IMR-90 (cell line): ENCODE measurements around the gene CCDC9. TPM values are rescaled to one million over a fixed set of nuclear protein-coding genes. Genes with fewer than 3 reads are reported as not detected.
A peak's percentile ranks its signal among the peaks of the same experiment; 100 is the strongest.

Experiments used
- ATAC-seq: fragments of 200-7000 bp; cut with Tn5 transposase; 2 replicates; pipeline ENCODE4 v1.9.1; 2020; ENCODE audit warnings: low read depth, mild to moderate bottlenecking, moderate library complexity
- BruUV-seq: library from RNA; stranded (reverse); fragments of 400-500 nt; replicated peaks from 2 replicates; lab custom pipeline; 2021; lab: Mats Ljungman, UMichigan
- CTCF ChIA-PET: fragments of 300-600 bp; formaldehyde crosslinking; extraction: SDS; loops from one replicate; lab custom pipeline; 2021; ENCODE audit warnings: antibody characterized with exemption; lab: Yijun Ruan, JAX
- POLR2A ChIA-PET: fragments of 300-600 bp; sonication (Branson Sonifier 250); formaldehyde crosslinking; loops from one replicate; lab custom pipeline; 2022; ENCODE audit warnings: antibody characterized with exemption; ENCODE audit not compliant: unreplicated experiment; lab: Charles Lee
- DNase-seq: peaks from one replicate; pipeline ENCODE4 v3.0.0; 2013
- H2AFZ ChIP-seq: replicated peaks from 2 replicates; pipeline ENCODE3; 2013; ENCODE audit warnings: low read length, mild to moderate bottlenecking; ENCODE audit not compliant: poor library complexity
- H2AK5ac ChIP-seq: 2 replicates; pipeline ENCODE4 v1.6.1; 2013; ENCODE audit warnings: low read depth, low read length, inconsistent platforms
- H2AK9ac ChIP-seq: replicated peaks from 2 replicates; pipeline ENCODE3; 2013; ENCODE audit warnings: mild to moderate bottlenecking, low read depth, low read length, moderate library complexity; ENCODE audit not compliant: poor library complexity
- H2BK120ac ChIP-seq: 2 replicates; pipeline ENCODE4 v1.6.1; 2013; ENCODE audit warnings: low read depth, low read length, inconsistent platforms
- H2BK15ac ChIP-seq: 3 replicates; pipeline ENCODE4 v1.6.1; 2013; ENCODE audit warnings: low read depth, low read length, inconsistent platforms
- H2BK20ac ChIP-seq: 2 replicates; pipeline ENCODE4 v1.6.1; 2013; ENCODE audit warnings: low read depth, mild to moderate bottlenecking, inconsistent platforms, low read length, moderate library complexity
- H2BK5ac ChIP-seq: 2 replicates; pipeline ENCODE4 v1.6.1; 2013; ENCODE audit warnings: mild to moderate bottlenecking, low read depth, low read length, inconsistent platforms; ENCODE audit not compliant: poor library complexity, severe bottlenecking
- H3K14ac ChIP-seq: replicated peaks from 2 replicates; pipeline ENCODE4 v1.6.1; 2013; ENCODE audit warnings: low read depth, low read length, inconsistent platforms
- H3K18ac ChIP-seq: 2 replicates; pipeline ENCODE4 v1.6.1; 2013; ENCODE audit warnings: low read depth, low read length, control low read depth
- H3K23ac ChIP-seq: 2 replicates; pipeline ENCODE4 v1.6.1; 2013; ENCODE audit warnings: low read depth, low read length, inconsistent platforms
- H3K27ac ChIP-seq: 2 replicates; pipeline ENCODE4 v1.5.1; 2013; ENCODE audit warnings: mild to moderate bottlenecking, control low read depth, low read length; ENCODE audit not compliant: insufficient read depth
- H3K27me3 ChIP-seq: 2 replicates; pipeline ENCODE4 v1.6.1; 2013; ENCODE audit warnings: low read length; ENCODE audit not compliant: control insufficient read depth, insufficient read depth
- H3K36me3 ChIP-seq: 2 replicates; pipeline ENCODE4 v1.6.1; 2013; ENCODE audit warnings: low read length, mixed read lengths; ENCODE audit not compliant: control insufficient read depth, insufficient read depth
- H3K4ac ChIP-seq: 2 replicates; pipeline ENCODE4 v1.6.1; 2013; ENCODE audit warnings: low read depth, low read length, inconsistent platforms
- H3K4me1 ChIP-seq: 2 replicates; pipeline ENCODE4 v1.6.1; 2013; ENCODE audit warnings: low read length, mixed read lengths; ENCODE audit not compliant: control insufficient read depth, insufficient read depth
- H3K4me2 ChIP-seq: 2 replicates; pipeline ENCODE4 v1.6.1; 2013; ENCODE audit warnings: low read depth, mild to moderate bottlenecking, control low read depth, low read length, moderate library complexity
- H3K4me3 ChIP-seq: 2 replicates; pipeline ENCODE4 v1.5.1; 2013; ENCODE audit warnings: low read depth, mild to moderate bottlenecking, control low read depth, low read length, moderate library complexity; ENCODE audit not compliant: insufficient read depth
- H3K56ac ChIP-seq: 2 replicates; pipeline ENCODE4 v1.6.1; 2013; ENCODE audit warnings: low read length, inconsistent platforms; ENCODE audit not compliant: insufficient read depth; ENCODE audit errors: extremely low read depth
- H3K79me1 ChIP-seq, 2 experiments: 2 replicates each; pipeline ENCODE4 v1.6.1; 2013; ENCODE audit warnings: low read length in 2 of 2, inconsistent platforms in 1 of 2, low read depth in 1 of 2
- H3K9ac ChIP-seq: 2 replicates; pipeline ENCODE4 v1.6.1; 2013; ENCODE audit warnings: low read depth, low read length, control low read depth
- H3K9me1 ChIP-seq: 2 replicates; pipeline ENCODE4 v1.6.1; 2013; ENCODE audit warnings: low read length, inconsistent platforms; ENCODE audit not compliant: insufficient read depth
- H3K9me3 ChIP-seq: 2 replicates; pipeline ENCODE4 v1.6.1; 2013; ENCODE audit warnings: low read length; ENCODE audit not compliant: control insufficient read depth, insufficient read depth
- H4K20me1 ChIP-seq: 2 replicates; pipeline ENCODE4 v1.6.1; 2013; ENCODE audit warnings: low read length, inconsistent platforms; ENCODE audit not compliant: insufficient read depth
- H4K5ac ChIP-seq: 2 replicates; pipeline ENCODE4 v1.6.1; 2013; ENCODE audit warnings: mild to moderate bottlenecking, low read depth, low read length, control low read depth
- H4K8ac ChIP-seq, 2 experiments: 2 replicates each; pipeline ENCODE4 v1.6.1; 2013; ENCODE audit warnings: low read depth in 2 of 2, low read length in 2 of 2, control low read depth in 1 of 2, inconsistent platforms in 1 of 2
- H4K91ac ChIP-seq: 2 replicates; pipeline ENCODE4 v1.6.1; 2013; ENCODE audit warnings: low read depth, low read length, inconsistent platforms; ENCODE audit not compliant: insufficient read depth
- BHLHE40 ChIP-seq: fragments of 150-350 bp; IDR thresholded peaks from 2 replicates; pipeline ENCODE4 v1.6.1; 2016; ENCODE audit warnings: mild to moderate bottlenecking, low read depth, low read length
- CEBPB ChIP-seq: IDR thresholded peaks from 2 replicates; pipeline ENCODE4 v1.6.1; 2012; ENCODE audit warnings: low read depth, low read length, improper control_type of control experiment
- CTCF ChIP-seq: conservative IDR thresholded peaks from 2 replicates; pipeline ENCODE4 v1.5.1; 2012; ENCODE audit warnings: mild to moderate bottlenecking, low read depth, low read length, improper control_type of control experiment
- FOS ChIP-seq: fragments of 150-350 bp; IDR thresholded peaks from 2 replicates; pipeline ENCODE4 v1.6.1; 2016; ENCODE audit warnings: low read depth, low read length
- MAFK ChIP-seq: IDR thresholded peaks from 2 replicates; pipeline ENCODE4 v1.6.1; 2012; ENCODE audit warnings: low read depth, low read length, improper control_type of control experiment
- MAZ ChIP-seq: IDR thresholded peaks from 2 replicates; pipeline ENCODE4 v1.6.1; 2012; ENCODE audit warnings: low read depth, mild to moderate bottlenecking, low read length, improper control_type of control experiment, moderate library complexity, borderline replicate concordance
- MXI1 ChIP-seq: IDR thresholded peaks from 2 replicates; pipeline ENCODE4 v1.6.1; 2012; ENCODE audit warnings: low read depth, mild to moderate bottlenecking, low read length, moderate library complexity, borderline replicate concordance
- NFE2L2 ChIP-seq: fragments of 150-350 bp; IDR thresholded peaks from 2 replicates; pipeline ENCODE4 v1.6.1; 2016; ENCODE audit warnings: low read depth, mild to moderate bottlenecking, low read length
- POLR2A ChIP-seq: IDR thresholded peaks from 2 replicates; pipeline ENCODE4 v1.6.1; 2012; ENCODE audit warnings: mild to moderate bottlenecking, low read depth, low read length
- RAD21 ChIP-seq: IDR thresholded peaks from 2 replicates; pipeline ENCODE4 v1.6.1; 2012; ENCODE audit warnings: low read length, improper control_type of control experiment
- RCOR1 ChIP-seq: IDR thresholded peaks from 2 replicates; pipeline ENCODE4 v1.6.1; 2012; ENCODE audit warnings: mild to moderate bottlenecking, low read length, improper control_type of control experiment; ENCODE audit not compliant: insufficient replicate concordance
- USF2 ChIP-seq: fragments of 150-350 bp; IDR thresholded peaks from 2 replicates; pipeline ENCODE4 v1.6.1; 2017; ENCODE audit warnings: mild to moderate bottlenecking, antibody characterized with exemption, low read length, low read depth
- WGBS, 2 experiments: methylation state at CpG; one replicate each; pipeline versions ENCODE4 v1.1.5 to v1.1.7; 2013; ENCODE audit warnings: missing lambda C conversion rate in 2 of 2; ENCODE audit not compliant: insufficient read length in 1 of 2; ENCODE audit errors: extremely low coverage in 2 of 2; 5-methylcytosine and 5-hydroxymethylcytosine counted together
- dilution Hi-C: fragments of 300-500 bp; cut with HindIII; formaldehyde crosslinking; loops from one replicate; pipeline ENCODE4 v1.14.3; 2018; ENCODE audit warnings: low sequenced_read_pairs; ENCODE audit not compliant: unreplicated experiment
- in situ Hi-C: fragments of 300-500 bp; cut with MboI; formaldehyde crosslinking; loops from 3 replicates; pipeline ENCODE4 v1.14.3; 2019; ENCODE audit warnings: low sequenced_read_pairs, inconsistent platforms, mixed read lengths
- intact Hi-C: fragments of 100-400 bp; cut with micrococcal nuclease; formaldehyde crosslinking; loops from 2 replicates; pipeline ENCODE4 v1.10.0; 2022
- polyA plus RNA-seq, 3 experiments: library from polyadenylated mRNA; depleted of rRNA; stranded (reverse); fragments of >200 nt; gene quantifications; 2 replicates each; pipeline ENCODE4 v1.2.3, GENCODE V29; 2012; ENCODE audit warnings: low replicate concordance in 1 of 3
- total RNA-seq: library from RNA; depleted of rRNA; stranded (reverse); fragments of >200 nt; gene quantifications from 2 replicates; pipeline ENCODE4 v1.2.3, GENCODE V29; 2012

Gene CCDC9
- total and polyA plus RNA-seq, 2 of the 4 experiments (the other 2 are of a cell fraction): 2.9 to 8.6 TPM

- Histone ChIP-seq H2AK9ac (peak overlapping the region; percentile 90), H3K4me1 (peaks cover 19% of the 10 kb centered on the region), H3K18ac (peak overlapping the region; percentile 58; the same call in 1 of the 2 replicates), H4K20me1 (peaks cover 38% of the 10 kb centered on the region), H3K4me3 (peak overlapping the region; percentile 1), H3K27ac (peak overlapping the region; percentile 97), H3K36me3 (peaks cover 17% of the 10 kb centered on the region; the same call in 1 of the 2 replicates), H2AK5ac (0 out of 2 replicates have a peak overlapping the region, but pooled peaks have one; percentile 38), H3K56ac (peak overlapping the region; percentile 31; the same call in 1 of the 2 replicates), H3K9me3 (no peaks in the 10 kb centered on the region), H2BK120ac (peak overlapping the region; percentile 80), H3K4ac (peak overlapping the region; percentile 93), H3K4me2 (peak overlapping the region; percentile 80), H3K23ac (peak overlapping the region; percentile 61; the same call in 1 of the 2 replicates), H4K5ac (peak overlapping the region; percentile 54; the same call in 1 of the 2 replicates), H2BK15ac (peak overlapping the region; percentile 22; the same call in 1 of the 3 replicates), H3K9me1 (peaks cover 9% of the 10 kb centered on the region), H2BK20ac (peak overlapping the region; percentile 64), H4K91ac (peak overlapping the region; percentile 70), H3K9ac (peak overlapping the region; percentile 60), H3K79me1 (peaks cover 6 to 59% of the 10 kb centered on the region in 2 experiments), H3K14ac (peak overlapping the region; percentile 27), H4K8ac (peak overlapping the region; percentile 90 to 91; a peak in 2 of 4 replicates), H3K27me3 (no peaks in the 10 kb centered on the region), H2AFZ (peak overlapping the region; percentile 80), H2BK5ac (peak overlapping the region; percentile 90)
- WGBS, 2 experiments: 4% methylated on average over 19 of the region's 59 CpGs; no CpG with 5 or more reads in 1 of the 2 experiments
- intact Hi-C loops: loop anchor here (1.0 kb wide), 2 partner anchors 16 to 18 kb away; no protein-coding TSS in a partner anchor
- BruUV-seq: no TSS peak
- DNase-seq: peak; percentile 84
- peak; percentile 99 for TF ChIP-seq POLR2A
- 0 out of 2 replicates have a peak, but pooled peaks have one; percentile 17 for TF ChIP-seq USF2
- peak; percentile 35; the same call in 1 of the 2 replicates for TF ChIP-seq MXI1
- 0 out of 2 replicates have a peak, but pooled peaks have one; percentile 27 for TF ChIP-seq BHLHE40
- TF ChIP-seq RAD21: no peak
- peak; percentile 40; the same call in 1 of the 2 replicates for TF ChIP-seq CEBPB
- peak; percentile 82; the same call in 1 of the 2 replicates for TF ChIP-seq MAZ
- TF ChIP-seq MAFK: no peak
- TF ChIP-seq FOS: peak; percentile 62; the same call in 1 of the 2 replicates
- TF ChIP-seq RCOR1: no peak
- TF ChIP-seq CTCF: peak; percentile 39
- TF ChIP-seq NFE2L2: peak; percentile 28; the same call in 1 of the 2 replicates
- in situ Hi-C loops: no loop called here
- ChIA-PET POLR2A (interaction anchor here (0.6 to 1.2 kb wide), 5 partner anchors 15 to 100 kb away, joined by 3 to 5 read pairs (median 4); partner anchors contain the start of gene CCDC9), CTCF (interaction anchor here (0.6 to 2.4 kb wide), 5 partner anchors 11 to 76 kb away, joined by 3 to 13 read pairs (median 3); no protein-coding TSS in a partner anchor)
- ATAC-seq: peak; percentile 57
- dilution Hi-C loops: no loop called here
Observed at GRCh38 chr19:47225746-47226425, 30.4 kb upstream of the CCDC9 start.
